Activated naive CD8-positive, alpha-beta T cell treated with anti-CD3 and anti-CD28 coated beads, Interleukin-2, amount 50 U/mL, for 24 hours (primary cell): Measurements from ENCODE around the gene TMEM213.

Experiments used
- ATAC-seq: fragments of 150-1000 bp; cut with Tn5 transposase; one replicate; pipeline ENCODE4 v1.10.0; 2021
- DNase-seq: peaks from one replicate; pipeline ENCODE4 v3.0.0; 2021
- H3K27ac Mint-ChIP-seq: one replicate; pipeline ENCODE4 v1.8.0; 2021; ENCODE audit warnings: mild to moderate bottlenecking, mixed read lengths
- H3K27me3 Mint-ChIP-seq: one replicate; pipeline ENCODE4 v1.8.0; 2021; ENCODE audit warnings: mixed read lengths
- H3K36me3 Mint-ChIP-seq: one replicate; pipeline ENCODE4 v1.8.0; 2021; ENCODE audit warnings: low read depth, mixed read lengths
- H3K4me1 Mint-ChIP-seq: one replicate; pipeline ENCODE4 v1.8.0; 2021; ENCODE audit warnings: mixed read lengths
- H3K4me3 Mint-ChIP-seq: one replicate; pipeline ENCODE4 v1.8.0; 2021; ENCODE audit warnings: mild to moderate bottlenecking, moderate library complexity, mixed read lengths
- H3K9me3 Mint-ChIP-seq: one replicate; pipeline ENCODE4 v1.8.0; 2021; ENCODE audit warnings: mixed read lengths

Gene TMEM213

DNA sequence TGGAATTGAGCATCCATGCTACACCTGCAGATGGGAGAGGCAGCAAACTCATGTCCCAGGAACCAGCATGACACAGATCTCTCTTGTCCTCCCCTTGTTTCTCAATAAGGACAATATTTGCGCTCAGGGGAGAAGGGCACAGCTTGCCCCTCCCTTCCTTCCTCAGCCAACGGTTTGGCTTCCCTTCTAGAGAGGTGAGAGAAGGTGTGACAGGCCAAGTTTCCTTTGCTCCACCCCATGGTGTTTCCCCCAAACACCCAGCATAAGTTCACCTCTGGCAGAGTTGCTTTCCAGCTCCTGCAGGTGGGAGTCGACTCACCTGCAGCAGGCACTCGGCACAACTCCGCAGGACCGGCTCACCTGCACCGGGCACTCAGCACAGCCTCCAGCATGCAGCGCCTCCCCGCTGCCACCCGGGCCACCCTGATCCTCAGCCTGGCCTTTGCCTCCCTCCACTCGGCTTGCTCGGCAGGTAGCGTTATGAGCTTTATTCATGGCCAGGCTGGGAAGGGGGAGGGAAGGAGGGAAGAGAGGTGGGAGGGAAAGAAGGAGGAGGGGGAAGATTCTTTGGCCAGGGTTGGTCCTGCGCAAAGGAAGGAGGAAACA, at the start of gene TMEM213, which contains the start of gene ATP6V0A4:
Gene TMEM213, plus strand, starts transcription at position 280 of the 606 bp plus-strand sequence. Its CDS starts 111 bp downstream, at position 391.
Gene ATP6V0A4, minus strand, starts transcription at position 482 of the 606 bp plus-strand sequence. CDS start 26,949 bp downstream, outside the sequence.
- Mint-ChIP-seq H3K27ac (no peak within 1 kb of the TSS), H3K4me1 (no peaks in the 10 kb centered on the region), H3K36me3 (no peaks in the 10 kb centered on the region), H3K4me3 (no peak within 1 kb of the TSS), H3K9me3 (no peaks in the 10 kb centered on the region), H3K27me3 (peaks cover 4% of the 10 kb centered on the region)
- ATAC-seq (no peak), DNase-seq (no peak)

DNA sequence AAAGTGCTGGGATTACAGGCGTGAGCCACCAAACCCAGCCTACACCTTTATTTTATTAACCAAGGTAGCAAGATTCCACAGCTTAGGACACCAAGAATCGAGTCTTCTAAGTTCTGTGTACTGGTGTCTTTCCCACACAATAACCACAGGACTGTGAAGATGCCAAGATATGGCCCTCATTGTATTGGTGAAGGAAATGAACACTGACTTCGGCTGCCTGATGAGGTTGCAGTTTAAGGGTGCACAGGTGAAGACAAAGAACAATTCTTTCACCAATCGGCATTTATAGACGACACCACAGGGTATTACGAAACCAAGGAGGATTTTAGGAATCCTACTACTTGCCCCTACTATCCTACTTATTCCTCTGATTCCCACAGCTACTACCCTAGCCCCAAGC, 49.1 kb upstream of the TMEM213 start:
- Mint-ChIP-seq H3K4me3 (no peak overlapping the region), H3K36me3 (no peaks in the 10 kb centered on the region), H3K27me3 (peaks cover 1% of the 10 kb centered on the region), H3K4me1 (peaks cover 44% of the 10 kb centered on the region), H3K27ac (no peak overlapping the region), H3K9me3 (peaks cover 5% of the 10 kb centered on the region)
- ATAC-seq (no peak), DNase-seq (no peak)

GRCh38 chr7:138749960-138750359, 47.8 kb upstream of the TMEM213 start:
- H3K9me3 Mint-ChIP-seq, result peaks cover 5% of the 10 kb centered on the region
- peaks cover 1% of the 10 kb centered on the region for H3K27me3 Mint-ChIP-seq
- ATAC-seq (no peak), DNase-seq (no peak)
- H3K4me3 Mint-ChIP-seq, result no peak overlapping the region
- H3K27ac Mint-ChIP-seq, result no peak overlapping the region
- peaks cover 47% of the 10 kb centered on the region for H3K4me1 Mint-ChIP-seq
- H3K36me3 Mint-ChIP-seq, result no peaks in the 10 kb centered on the region

- Mint-ChIP-seq H3K4me3 (no peak overlapping the region), H3K27ac (no peak overlapping the region), H3K27me3 (peaks cover 1% of the 10 kb centered on the region), H3K4me1 (peaks cover 44% of the 10 kb centered on the region), H3K36me3 (no peaks in the 10 kb centered on the region), H3K9me3 (peaks cover 5% of the 10 kb centered on the region)
- DNase-seq, result no peak
- no peak for ATAC-seq
Observed at GRCh38 chr7:138750473-138750872, 47.3 kb upstream of the TMEM213 start.

DNA sequence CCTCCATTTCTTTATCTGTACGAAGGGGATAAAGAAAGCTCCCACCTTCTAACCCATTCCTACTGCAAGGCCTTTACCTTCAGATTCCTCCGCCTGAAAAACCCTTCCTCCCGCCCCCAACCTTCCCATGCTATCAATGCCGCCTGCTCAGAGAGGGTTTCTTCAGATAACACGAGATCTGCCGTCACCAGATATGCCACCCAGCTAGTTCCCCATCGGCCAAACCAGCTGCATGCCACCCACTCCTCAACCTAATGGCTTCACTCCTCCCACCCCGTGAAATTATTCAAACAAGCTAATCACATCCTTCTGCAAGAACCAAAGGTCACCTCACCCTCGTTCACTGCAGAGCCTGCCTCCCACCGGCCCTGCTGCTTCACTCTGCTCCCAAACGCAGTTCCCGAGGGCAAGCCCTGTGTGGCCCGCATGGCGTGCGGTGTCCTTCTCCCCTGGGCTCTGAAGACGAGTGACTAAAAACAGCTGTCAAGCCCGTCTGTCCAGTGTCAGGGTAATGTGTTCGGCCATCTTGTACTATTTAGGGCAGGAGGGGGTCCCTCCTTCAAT, 46.8 kb upstream of the TMEM213 start:
- Mint-ChIP-seq H3K9me3 (peaks cover 5% of the 10 kb centered on the region), H3K27me3 (peaks cover 1% of the 10 kb centered on the region), H3K27ac (no peak overlapping the region), H3K4me3 (no peak overlapping the region), H3K4me1 (peaks cover 44% of the 10 kb centered on the region), H3K36me3 (no peaks in the 10 kb centered on the region)
- ATAC-seq (no peak), DNase-seq (no peak)

DNA sequence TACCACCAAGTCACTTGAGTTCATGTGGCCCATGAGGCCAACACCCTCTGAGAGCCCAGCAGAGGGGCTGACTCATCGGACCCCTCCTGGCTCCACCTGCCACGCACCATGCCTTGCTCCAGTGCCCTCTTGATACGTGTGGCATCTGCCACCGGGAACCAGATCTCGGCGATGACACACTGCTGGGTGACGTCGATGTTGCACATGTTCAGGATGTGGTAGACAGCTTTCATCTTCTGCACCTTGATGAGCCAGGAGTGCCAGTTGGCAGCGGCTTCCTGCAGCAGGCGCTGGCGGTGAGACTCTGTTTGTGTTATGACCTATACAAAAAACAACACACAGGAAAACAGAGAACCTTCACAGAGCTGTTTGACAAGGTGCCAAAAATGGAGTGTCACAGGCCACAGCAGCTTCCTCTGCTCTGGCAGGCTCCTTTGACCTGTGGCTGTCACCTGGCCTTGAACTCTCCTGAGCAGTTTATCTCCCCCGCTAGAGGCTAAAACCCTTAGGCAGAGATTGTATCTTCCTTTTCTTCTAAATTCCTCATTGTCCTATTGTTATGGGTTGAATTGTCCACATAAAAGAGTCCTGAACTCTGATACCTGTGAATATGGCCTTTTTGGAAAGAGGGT, 45.2 kb upstream of the TMEM213 start:
- peaks cover 57% of the 10 kb centered on the region for H3K4me1 Mint-ChIP-seq

GRCh38 chr7:138753150-138753518, 44.7 kb upstream of the TMEM213 start:
- peak overlapping the region; percentile 69 for H3K27ac Mint-ChIP-seq
- no peak for ATAC-seq
- peaks cover 1% of the 10 kb centered on the region for H3K27me3 Mint-ChIP-seq
- peaks cover 5% of the 10 kb centered on the region for H3K9me3 Mint-ChIP-seq
- H3K4me1 Mint-ChIP-seq, result peaks cover 62% of the 10 kb centered on the region
- no peak overlapping the region for H3K4me3 Mint-ChIP-seq
- no peak for DNase-seq
- no peaks in the 10 kb centered on the region for H3K36me3 Mint-ChIP-seq

More for the DNA sequence above, 45.2 kb upstream of the TMEM213 start:
- peak overlapping the region; percentile 69 for H3K27ac Mint-ChIP-seq
- H3K4me3 Mint-ChIP-seq, result no peak overlapping the region
- peak; percentile 80 for DNase-seq
- H3K36me3 Mint-ChIP-seq, result no peaks in the 10 kb centered on the region
- ATAC-seq, result peak; percentile 99
- peaks cover 5% of the 10 kb centered on the region for H3K9me3 Mint-ChIP-seq
- H3K27me3 Mint-ChIP-seq, result peaks cover 1% of the 10 kb centered on the region

- no peak overlapping the region for H3K4me3 Mint-ChIP-seq
- peaks cover 63% of the 10 kb centered on the region for H3K4me1 Mint-ChIP-seq
- peaks cover 1% of the 10 kb centered on the region for H3K27me3 Mint-ChIP-seq
- peaks cover 5% of the 10 kb centered on the region for H3K9me3 Mint-ChIP-seq
- H3K36me3 Mint-ChIP-seq, result no peaks in the 10 kb centered on the region
- H3K27ac Mint-ChIP-seq, result no peak overlapping the region
- DNase-seq, result no peak
- ATAC-seq, result no peak
Observed at GRCh38 chr7:138753610-138754009, 44.2 kb upstream of the TMEM213 start.

DNA sequence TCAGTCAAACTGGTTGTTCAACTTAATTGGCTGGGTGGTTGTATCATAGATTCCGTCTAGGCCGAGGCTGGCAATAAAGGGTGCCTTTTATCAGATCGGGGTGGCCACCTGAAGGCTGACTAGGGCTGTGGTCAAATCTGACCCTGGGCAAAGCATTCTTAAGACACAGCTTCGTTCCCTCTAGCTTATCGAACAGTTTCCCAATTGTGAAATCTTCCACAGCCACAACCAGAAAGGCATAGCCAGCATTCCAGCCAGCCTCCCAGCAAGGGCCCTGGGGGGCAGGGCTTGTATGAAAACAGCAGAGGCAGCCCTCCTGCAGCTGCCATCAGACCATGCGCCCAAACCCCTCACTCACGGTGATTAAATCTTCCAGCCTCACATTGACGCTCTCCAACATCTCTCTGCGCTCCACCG, 42.5 kb upstream of the TMEM213 start:
- Mint-ChIP-seq H3K9me3 (peaks cover 5% of the 10 kb centered on the region), H3K4me1 (peaks cover 58% of the 10 kb centered on the region), H3K36me3 (no peaks in the 10 kb centered on the region), H3K27ac (no peak overlapping the region), H3K27me3 (peaks cover 1% of the 10 kb centered on the region), H3K4me3 (no peak overlapping the region)
- ATAC-seq, result no peak
- no peak for DNase-seq

- DNase-seq, result no peak
- Mint-ChIP-seq H3K4me3 (no peak overlapping the region), H3K27ac (no peak overlapping the region)
Observed at GRCh38 chr7:138755842-138756590, 41.8 kb upstream of the TMEM213 start.

DNA sequence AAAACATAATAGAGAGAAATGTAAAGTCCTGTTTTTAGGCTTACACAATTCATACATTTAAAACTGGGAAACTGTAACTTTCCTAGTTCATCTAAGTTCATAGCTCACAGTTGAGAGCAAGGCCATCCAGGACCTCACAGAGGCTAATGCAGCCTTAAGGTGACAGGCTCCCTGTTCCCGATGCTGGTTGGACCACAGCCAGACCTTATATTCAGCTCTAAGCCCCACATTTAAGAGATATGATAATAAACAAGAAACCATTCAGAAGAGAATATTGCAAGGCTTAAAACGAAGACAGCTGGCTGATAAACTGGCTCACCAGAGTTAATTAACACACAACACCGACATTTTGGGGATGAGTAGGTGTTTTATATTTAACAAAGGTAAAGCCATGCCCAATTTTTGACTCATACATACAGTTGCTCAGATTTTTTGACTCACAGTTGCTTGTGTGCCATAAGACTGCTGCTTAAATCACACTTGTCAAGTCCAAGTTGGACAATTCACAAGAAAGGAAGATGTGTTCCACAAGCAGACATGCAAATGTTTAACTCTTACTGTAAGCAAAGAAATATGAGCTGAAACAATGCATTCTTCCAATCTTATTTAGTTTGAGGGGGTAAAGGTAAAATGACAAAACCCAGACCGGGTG, 41.1 kb upstream of the TMEM213 start:
- Mint-ChIP-seq H3K9me3 (no peaks in the 10 kb centered on the region), H3K4me3 (no peak overlapping the region), H3K4me1 (peaks cover 44% of the 10 kb centered on the region), H3K27ac (no peak overlapping the region), H3K27me3 (no peaks in the 10 kb centered on the region), H3K36me3 (no peaks in the 10 kb centered on the region)
- ATAC-seq, result no peak
- DNase-seq, result no peak

More at GRCh38 chr7:138755842-138756590, 41.8 kb upstream of the TMEM213 start:
- no peak for ATAC-seq
- H3K36me3 Mint-ChIP-seq, result no peaks in the 10 kb centered on the region
- H3K4me1 Mint-ChIP-seq, result peaks cover 51% of the 10 kb centered on the region
- no peaks in the 10 kb centered on the region for H3K27me3 Mint-ChIP-seq
- peaks cover 5% of the 10 kb centered on the region for H3K9me3 Mint-ChIP-seq

- H3K36me3 Mint-ChIP-seq, result no peaks in the 10 kb centered on the region
- peaks cover 2% of the 10 kb centered on the region for H3K4me1 Mint-ChIP-seq
- no peak overlapping the region for H3K4me3 Mint-ChIP-seq
- no peak for ATAC-seq
- no peaks in the 10 kb centered on the region for H3K27me3 Mint-ChIP-seq
- H3K27ac Mint-ChIP-seq, result no peak overlapping the region
- H3K9me3 Mint-ChIP-seq, result no peaks in the 10 kb centered on the region
- no peak for DNase-seq
Observed at GRCh38 chr7:138768241-138768640, 29.6 kb upstream of the TMEM213 start.

- H3K9me3 Mint-ChIP-seq, result no peaks in the 10 kb centered on the region
- no peak for DNase-seq
- H3K27me3 Mint-ChIP-seq, result no peaks in the 10 kb centered on the region
- peaks cover 2% of the 10 kb centered on the region for H3K4me1 Mint-ChIP-seq
- no peak overlapping the region for H3K27ac Mint-ChIP-seq
- ATAC-seq, result no peak
- H3K4me3 Mint-ChIP-seq, result no peak overlapping the region
- H3K36me3 Mint-ChIP-seq, result no peaks in the 10 kb centered on the region
Observed at GRCh38 chr7:138770904-138771303, 26.9 kb upstream of the TMEM213 start.

GRCh38 chr7:138773176-138773575, 24.6 kb upstream of the TMEM213 start:
- DNase-seq (no peak), ATAC-seq (no peak)
- no peaks in the 10 kb centered on the region for H3K9me3 Mint-ChIP-seq
- H3K27me3 Mint-ChIP-seq, result no peaks in the 10 kb centered on the region
- peaks cover 2% of the 10 kb centered on the region for H3K4me1 Mint-ChIP-seq
- H3K27ac Mint-ChIP-seq, result no peak overlapping the region
- no peaks in the 10 kb centered on the region for H3K36me3 Mint-ChIP-seq
- H3K4me3 Mint-ChIP-seq, result no peak overlapping the region
